Stimulated activated CD8-positive, alpha-beta memory T cell treated with anti-CD3 and anti-CD28 coated beads, Interleukin-7, amount 100 ng/mL, for 48 hours (primary cell): ENCODE measurements around the gene MAPK4.
"Not testable (repeated sequence)": the region's sequence is repeated elsewhere in the genome, so short reads cannot be mapped to it uniquely, and the experiment has no call there.

Experiments used
- DNase-seq, 2 donors: peaks; one replicate each; pipeline ENCODE4 v3.0.0-alpha.2; 2020; ENCODE audit warnings: low read depth in 1 of 2; ENCODE audit errors: extremely low read depth in 1 of 2

MAPK4 gene

DNA sequence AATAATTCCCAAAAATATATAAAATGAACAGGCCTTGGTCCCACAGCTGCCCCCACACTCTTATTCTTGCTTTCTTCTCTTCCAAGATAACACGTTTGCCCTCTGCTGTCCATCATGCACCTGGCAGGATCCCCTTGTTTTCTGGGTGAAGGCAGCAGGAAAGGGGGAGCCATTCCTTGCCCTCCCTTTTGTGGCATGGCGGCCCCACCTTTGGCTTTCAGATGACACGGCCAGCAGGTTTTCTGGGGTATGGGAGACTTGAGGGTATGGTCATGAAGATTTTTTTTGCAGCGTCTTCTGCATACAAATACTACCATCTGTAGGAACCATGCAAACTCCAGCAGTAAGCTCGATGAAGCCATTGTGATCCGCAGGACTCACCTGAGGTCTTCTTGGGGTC is 118.8 kb downstream of the MAPK4 start:
- no peak for DNase-seq

DNA sequence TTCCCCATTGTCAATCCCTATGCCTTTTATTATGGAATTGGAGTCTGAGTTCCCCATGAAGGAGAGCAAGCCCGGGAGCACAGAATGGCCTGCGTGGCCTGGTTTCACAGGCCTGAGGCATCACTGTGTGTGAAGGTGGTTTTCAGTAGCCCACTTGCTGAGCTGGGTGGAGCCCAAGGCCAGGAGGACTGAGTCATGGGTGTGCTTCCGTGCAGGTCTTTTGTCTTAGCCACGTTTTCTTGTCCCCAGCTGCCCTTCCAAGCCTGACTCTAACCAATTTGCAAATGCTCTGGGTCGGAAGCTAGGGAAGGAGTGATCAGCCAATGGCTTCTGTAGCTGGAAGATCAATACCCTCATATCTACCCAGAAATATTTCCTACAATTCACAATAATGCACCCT is 119.2 kb downstream of the MAPK4 start:
- DNase-seq, result no peak

DNA sequence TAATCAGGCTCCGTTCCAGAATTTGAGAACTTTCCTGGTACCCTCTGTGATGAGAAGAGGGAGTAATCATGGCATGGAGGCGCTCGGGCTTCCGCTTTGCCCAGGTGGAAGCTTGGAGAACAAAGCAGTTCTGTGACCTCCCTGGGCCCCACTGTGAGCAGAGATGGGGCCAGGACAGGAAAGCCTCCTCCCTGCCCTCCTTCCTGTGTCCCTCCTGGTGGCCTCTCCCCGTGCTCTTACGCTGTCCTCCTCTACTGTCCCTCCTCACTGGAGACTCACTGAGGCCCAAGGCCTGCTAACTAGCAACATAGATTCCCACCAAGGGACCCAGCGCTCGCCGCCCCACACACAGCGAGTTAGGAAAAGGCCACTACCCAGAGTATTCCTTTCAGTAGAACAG is 119.8 kb downstream of the MAPK4 start:
- no peak for DNase-seq

DNA sequence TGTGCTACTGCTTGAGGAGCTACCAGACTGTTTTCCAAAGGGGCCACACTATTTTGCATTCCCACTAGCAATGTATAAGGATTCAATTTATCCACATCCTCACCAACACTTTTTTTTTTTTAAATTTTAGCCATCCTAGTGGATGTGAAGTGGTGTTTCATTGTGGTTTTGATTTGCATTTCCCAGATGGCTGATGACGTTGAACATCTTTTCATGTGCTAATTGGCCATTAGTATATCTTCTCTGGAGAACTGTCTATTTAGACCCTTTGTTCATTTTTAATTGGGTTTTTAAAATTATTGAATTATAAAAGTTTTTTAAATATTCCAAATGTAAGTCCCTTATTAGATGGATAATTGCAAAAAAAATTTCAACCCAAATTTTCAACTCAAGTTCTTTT is 121.1 kb downstream of the MAPK4 start:
- DNase-seq, result no peak

DNA sequence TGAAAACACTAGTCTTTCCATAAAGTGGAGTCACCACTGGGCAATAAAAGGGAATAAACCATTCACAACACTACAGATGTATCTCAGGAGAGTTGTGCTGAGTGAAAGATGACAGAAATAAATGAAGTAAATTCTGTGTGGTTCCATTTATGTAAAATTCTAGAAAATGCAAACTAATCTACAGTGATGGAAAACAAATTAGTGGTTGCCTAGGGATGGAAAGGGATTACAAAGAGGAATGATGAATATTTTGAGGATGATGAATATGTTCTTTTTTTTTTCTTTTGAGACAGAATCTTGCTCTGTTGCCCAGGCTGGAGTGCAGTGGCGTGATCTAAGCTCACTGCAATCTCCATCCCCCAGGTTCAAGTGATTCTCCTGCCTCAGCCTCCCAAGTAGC is 123.0 kb downstream of the MAPK4 start:
- DNase-seq, result no peak

DNA sequence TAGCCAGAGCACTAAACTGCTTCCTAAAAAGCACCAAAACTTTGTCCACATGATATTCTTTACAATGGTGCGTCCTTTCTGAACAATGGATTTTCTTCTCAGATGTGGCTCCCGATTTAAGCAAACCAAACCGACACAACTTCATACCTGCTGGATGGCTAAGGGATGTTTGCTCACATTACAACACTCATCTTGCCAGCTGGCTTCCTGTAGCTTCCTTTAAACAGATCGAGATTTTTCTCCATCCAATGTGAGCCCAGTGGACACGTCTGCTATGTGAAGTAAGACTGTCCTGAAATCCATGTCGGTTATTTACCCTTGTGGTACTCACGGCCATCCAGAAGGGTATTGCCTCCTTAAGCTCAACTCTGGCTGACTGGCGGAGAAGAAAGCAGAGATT is 126.5 kb downstream of the MAPK4 start:
- DNase-seq, result no peak

DNA sequence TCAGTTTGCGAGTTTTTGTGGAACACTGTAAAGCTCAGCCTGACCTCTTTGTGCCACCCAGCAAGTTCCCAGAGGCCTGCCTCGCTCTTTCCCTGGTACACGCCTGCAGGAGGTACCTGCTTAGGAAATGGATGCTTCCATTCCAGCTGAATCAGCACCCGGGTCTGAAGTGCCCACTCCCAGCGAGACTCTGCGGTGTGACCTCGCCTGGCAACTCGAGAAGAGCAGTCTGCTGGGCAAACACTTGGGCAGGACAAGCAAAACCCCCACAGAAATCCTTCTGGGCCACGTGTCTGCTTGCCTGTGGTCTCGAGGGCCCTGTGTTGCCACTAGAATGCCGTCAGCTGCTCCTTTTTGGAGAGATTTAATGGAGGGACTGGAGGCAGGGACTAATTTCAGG is 127.6 kb downstream of the MAPK4 start:
- DNase-seq, result no peak

DNA sequence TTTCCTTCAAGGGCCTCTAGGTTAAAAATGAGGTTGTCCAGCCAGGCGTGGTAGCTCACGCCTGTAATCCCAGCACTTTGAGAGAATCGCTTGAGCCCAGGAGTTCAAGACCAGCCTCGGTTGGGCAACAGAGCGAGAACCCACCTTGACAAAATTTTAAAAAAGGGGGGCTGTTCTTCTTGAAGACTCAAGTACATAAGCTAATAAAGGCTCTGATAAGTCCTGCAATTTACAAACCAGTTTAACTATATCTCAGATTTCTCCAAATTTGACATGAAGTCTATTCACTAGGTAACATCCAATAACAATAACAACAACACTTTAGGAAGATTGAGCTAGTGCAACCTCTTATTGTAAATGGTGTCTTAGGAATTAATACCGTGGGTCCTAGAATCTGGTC is 129.7 kb downstream of the MAPK4 start:
- DNase-seq, result no peak

DNA sequence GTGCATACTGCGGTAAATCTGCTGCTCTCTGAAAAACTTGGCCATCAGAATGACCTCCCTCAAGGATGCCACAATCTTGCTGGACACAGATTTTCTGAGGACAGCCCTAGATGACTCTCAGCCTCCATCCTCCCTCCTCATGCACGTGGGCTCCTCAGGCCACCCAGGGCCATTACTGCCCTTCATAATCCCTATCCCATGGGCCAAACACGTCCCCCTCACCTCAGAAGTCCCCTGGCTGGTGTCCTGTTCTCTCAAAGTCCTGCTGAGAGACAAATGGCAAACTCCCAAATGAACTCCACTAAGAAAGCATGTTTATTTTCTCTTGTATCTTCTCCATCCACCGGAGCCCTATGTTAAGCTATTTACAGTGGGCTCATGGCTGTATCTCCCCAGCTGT is 134.3 kb downstream of the MAPK4 start:
- no peak for DNase-seq

DNA sequence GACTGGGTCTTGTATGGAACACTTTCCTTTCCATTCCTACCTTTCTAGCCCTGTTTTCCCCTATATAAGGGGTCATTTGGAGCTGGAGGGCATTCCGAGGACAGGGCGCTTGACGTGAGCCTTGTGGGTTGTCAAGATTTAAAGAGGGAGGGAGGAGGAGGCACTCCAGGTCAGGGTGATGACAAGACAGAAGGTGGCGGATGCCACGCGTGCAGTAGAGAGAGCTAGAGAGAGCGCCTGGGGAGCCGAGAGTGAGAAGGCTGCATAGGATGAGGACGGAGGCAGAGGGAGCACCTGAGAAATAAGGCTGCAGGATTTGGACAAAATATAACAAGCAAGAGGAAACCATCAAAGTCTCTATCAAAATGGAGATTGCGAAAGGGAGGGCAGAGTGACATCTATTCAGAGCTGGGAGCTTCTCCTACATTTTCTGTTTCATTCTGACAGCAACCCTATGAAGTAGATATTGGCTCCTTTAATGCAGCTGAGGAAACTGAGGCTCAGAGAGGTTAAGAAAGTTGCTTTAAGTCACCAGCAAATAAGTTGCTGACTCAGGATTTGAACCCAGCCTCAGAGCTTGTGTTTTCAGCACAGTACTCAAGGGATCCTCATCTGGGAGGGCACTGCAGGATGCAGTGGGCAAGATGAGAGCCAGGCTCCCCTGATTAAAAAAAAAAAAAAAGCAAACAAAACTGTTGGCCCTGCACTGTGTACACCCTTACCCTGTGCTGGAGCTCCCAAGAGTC is 135.7 kb downstream of the MAPK4 start:
- DNase-seq, result no peak

DNA sequence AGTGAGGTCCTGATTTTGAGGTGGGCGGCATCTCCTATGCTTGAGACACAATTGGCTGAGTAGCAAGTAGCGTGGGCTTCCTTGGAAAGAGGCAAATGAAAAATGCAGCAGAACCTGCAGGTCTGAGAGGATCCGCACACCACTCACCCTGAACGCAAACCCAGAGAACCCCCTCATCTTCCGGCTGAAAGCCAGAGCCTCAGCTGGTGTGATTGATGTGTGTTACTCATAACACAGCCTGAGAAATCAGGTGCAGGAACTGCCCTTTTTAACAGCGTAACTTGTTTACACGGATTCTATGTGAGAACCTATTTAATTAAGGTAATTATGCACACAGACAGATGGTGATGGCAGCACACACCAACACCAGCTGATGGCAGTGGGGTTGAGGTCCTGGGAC is 136.5 kb downstream of the MAPK4 start:
- no peak for DNase-seq

DNA sequence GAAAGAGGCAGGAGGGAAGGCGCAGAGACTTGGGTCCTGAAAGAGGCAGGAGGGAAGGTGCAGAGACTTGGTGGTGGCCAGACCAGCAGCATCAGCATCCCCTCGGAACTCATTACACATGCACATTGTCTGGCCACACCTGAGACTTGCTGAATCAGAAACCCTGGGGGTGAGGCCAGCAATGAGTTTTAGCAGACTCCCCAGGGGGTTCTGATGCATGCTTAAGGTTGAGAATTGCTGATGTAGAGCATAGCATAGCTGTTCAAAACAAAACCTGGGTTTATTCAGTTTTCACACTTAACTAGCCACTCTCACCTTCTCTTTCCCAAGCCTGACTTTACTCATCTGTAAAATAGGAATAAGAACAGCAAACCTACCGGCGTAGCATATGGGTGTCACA is 137.0 kb downstream of the MAPK4 start:
- DNase-seq, result no peak

DNA sequence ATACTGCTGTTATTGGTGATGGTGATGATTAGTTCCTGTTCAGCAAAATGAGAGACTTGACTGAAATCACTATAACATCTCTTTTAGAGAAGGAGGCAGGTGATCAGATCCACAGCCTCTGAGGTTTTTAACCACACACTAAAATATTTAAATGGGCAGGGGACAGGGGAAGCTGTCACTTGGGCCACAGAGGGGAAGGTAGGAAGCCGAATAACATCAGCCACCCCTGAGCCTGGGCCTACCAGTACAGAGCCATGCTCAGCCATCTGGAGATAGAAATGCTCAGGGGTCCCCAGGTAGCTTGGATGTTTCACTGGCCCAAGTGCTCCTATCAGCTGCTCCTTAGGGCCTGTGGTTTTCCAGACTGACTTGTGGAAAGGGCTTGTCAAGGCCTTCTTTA is 137.6 kb downstream of the MAPK4 start:
- DNase-seq, result no peak

DNA sequence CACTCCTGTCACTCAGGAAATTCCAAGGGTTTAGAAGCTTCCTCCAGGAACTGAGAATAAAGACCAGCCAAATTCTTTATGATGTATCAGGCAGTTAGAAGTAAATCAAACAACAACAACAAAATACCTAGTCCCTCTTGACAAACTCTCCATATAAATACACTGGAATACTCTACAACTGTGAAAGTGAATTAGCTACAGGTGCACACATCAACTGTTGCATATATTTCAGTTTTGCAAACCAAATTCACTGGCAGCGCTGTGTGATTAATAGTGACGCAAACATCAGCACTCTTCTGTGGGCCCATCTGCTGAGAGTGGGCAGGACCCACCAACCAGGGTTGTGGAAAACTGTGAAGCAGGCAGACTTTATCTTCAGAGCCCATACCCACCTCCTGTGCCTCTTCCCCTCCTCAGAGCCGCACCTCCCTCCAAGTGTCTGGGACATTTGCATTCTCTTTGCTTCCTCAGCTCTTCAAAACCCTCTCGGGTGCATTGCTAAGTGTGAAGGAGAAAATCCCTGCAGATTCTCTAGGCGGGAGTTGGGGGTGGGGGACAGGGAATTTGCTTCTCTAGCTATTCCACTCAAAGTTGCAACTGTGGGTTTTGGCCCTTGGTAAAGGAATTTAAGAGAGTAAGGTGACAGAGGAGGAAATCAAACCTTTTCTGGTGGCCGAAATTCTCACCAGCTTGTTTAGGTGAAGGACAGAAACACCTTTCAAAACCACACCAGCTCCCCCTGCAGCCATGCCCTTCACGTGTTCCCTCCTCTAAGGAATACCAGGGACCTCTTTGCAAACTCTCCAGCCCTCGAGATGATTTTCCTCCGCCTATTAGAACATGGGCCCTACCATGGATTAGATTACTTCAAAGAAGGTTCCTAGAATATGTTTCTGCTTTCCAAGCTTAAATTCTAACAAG is 140.6 kb downstream of the MAPK4 start:
- no peak for DNase-seq

DNA sequence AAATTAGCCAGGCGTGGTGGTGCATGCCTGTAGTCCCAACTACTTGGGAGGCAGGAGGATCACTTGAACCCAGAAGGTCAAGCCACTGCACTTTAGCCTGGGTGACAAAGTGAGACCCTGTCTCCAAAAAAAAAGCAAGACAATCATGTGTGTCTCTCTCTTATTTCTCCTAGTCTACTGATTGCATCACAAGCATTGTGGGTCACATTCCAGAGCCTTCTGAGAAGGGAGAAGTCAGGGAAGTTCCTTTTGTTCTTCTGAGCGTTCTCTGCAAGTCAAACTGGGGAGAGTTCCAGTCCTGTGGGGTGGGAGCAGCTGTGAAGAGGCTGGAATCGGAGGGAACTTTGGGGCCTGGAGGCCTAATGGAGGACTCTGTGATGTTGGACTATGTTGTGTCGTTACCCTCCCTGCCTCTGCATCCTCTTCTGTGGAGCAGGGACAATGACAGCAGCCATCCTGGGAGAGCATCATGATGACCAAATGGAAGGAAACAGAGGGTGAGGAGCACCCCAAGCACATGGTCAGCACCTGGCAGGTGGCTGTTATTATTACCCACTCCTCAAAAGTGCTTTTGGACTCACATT is 144.6 kb downstream of the MAPK4 start:
- no peak for DNase-seq

DNA sequence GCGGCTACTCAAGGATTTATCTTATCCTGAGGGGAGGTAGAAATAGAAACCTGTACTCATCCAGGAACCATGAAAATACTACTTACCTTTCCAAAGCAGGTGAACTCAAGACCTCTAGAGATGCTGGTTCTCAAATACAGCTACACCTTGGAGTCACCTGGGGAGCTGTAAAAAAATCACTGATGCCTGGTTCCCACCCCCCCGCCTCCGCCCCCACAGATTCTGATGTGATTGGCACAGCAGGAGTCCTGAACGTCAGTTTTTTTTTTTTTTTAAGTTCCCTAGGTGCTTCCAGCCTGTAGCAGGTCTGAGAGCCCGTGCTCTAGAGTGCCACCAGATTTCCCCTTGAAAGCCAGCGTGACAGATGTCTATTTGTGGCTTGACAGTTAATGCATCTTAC is 146.3 kb downstream of the MAPK4 start:
- DNase-seq, result no peak

DNA sequence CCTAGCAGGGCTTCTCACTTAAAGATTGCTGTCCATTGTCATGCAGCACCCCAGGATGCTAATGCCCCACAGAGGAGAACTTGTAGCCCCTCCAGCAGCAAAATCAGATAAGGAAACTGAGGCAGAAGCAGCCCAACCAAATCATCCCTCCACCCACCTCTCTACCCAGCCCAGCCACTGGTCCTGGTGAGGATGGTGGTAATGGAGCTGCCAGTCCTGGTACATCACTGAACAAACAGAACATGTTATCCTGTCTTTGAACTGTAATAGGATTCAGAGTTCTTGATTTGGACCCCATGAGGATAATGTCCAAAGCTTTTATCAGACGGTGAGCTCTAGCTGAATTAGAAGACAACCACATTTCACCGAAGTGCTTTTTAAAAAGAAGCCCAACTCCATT is 146.8 kb downstream of the MAPK4 start:
- DNase-seq, result no peak

DNA sequence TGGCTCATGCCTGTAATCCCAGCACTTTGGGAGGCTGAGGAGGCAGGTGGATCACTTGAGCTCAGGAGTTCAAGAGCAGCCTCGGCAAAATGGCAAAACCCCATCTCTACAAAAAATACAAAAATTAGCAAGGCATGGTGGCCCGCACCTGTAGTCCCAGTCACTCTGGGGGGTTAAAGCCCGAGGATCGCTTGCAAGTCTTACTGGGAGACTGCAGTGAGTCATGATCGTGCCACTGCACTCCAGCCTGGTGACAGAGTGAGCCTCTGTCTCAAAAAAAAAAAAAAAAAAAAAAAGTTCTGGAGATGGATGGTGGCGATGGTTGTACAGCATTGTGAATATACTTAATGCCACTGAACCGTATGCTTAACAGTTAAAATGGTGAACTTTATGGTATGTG is 147.4 kb downstream of the MAPK4 start:
- DNase-seq, result not testable (repeated sequence)

DNA sequence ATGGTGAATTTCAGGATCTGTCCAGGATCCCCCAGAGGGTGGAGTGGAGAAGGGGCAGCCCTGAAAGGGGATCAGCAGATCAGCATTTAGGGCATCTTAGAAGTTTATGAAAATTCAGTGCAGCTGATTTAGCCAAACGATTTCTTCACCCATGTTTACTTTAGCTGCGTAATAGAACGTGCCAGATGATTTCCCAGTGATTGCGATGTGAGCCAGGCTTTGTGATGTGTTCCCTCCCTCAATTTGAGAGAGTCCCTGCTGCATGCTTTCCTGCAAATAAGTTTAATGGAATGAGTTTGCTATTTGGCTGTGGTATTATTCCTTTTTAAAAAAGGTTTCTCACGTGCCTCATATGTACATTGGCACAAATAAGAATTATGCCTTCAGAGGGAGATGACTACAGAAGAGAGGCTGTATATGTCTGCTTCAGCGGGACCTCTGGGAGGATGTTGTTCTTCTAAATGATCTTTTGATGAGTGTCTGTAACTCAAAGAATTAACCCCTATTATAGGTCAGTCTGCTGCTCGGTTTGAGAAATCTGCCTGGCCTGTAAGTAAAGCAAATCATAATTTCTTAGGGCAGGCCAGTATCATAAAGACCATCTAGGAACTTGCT is 148.1 kb downstream of the MAPK4 start:
- no peak for DNase-seq

DNA sequence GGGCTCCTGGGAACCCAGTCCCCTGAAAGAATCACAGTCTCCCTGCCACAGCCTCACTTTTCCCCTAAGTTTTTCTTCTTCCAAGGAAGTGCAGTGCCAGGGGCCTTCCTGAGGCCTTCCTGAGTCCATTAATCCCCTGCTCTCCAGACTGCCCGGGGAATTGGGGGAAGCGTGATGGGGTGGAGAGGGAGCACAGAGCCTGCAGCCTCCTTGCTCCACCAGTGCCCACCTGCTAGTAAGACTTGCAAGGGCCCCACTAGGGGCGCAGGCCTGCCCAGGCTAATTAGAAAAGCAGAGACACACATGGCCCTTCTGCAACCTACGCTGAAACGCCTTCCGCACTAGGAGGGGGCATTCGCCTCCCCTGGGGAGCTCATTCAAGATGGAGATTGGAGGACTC is 149.3 kb downstream of the MAPK4 start:
- DNase-seq, result no peak

DNA sequence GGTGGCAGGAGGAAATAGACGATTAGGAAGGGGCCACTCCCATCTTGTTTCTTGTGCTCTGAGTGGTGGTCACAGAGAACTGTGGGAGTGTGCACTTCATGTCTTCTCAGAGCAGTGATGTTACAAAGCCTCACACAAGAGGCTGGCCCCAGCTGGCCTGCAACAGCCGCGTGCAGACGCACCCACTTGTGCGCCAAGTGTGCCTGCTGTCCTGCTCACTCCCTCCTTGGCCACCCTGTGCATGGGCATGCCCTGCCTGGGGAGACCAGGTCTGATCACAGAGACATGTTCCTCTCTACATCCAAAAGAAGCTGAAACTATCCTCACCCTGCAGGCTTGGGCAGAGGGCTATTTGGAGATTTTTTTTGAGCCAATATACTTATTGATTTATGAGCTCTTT is 151.5 kb downstream of the MAPK4 start:
- DNase-seq, result no peak

DNA sequence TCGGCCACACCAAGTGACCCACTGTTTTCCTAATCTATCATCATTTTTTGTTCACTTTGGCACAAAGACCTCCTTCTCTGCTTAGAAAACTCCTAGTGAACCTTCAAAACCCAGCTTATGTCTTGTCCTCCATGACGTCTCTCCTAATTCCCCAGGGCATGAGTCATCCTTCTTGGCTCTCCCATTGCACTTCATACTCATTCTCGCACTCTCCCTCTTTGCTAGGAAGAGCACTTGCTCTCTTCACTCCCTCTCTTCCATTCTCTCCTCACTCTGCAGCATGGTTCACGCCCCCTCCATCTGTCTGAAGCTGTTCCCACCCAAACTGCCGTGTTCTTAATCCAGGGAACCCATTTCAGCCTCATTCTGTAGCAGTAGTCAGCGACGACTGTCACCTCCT is 156.0 kb downstream of the MAPK4 start:
- DNase-seq, result no peak
